Testis (tissue), 3 donors: ENCODE measurements around the gene GLRX. TPM values are rescaled to one million over a fixed set of nuclear protein-coding genes. Genes with fewer than 3 reads are reported as not detected.
"Not testable (repeated sequence)": the region's sequence is repeated elsewhere in the genome, so short reads cannot be mapped to it uniquely, and the experiment has no call there.

ENCODE experiments used
- DNase-seq: peaks from one replicate; pipeline ENCODE4 v3.0.0-alpha.2; 2019
- H3K27ac ChIP-seq, 2 donors: fragments of 200-600 bp; sonication (generic); one replicate each; pipeline ENCODE4 v1.5.1; 2019
- H3K27me3 ChIP-seq: fragments of 200-600 bp; sonication (generic); one replicate; pipeline ENCODE4 v1.5.1; 2019
- H3K36me3 ChIP-seq: fragments of 200-600 bp; sonication (generic); one replicate; pipeline ENCODE4 v1.5.1; 2017; ENCODE audit warnings: low read depth; ENCODE audit errors: missing control alignments
- H3K4me1 ChIP-seq: fragments of 200-600 bp; sonication (generic); one replicate; pipeline ENCODE4 v1.5.1; 2019
- H3K4me3 ChIP-seq, 2 donors: fragments of 200-600 bp; sonication (generic); one replicate each; pipeline ENCODE4 v1.5.1; 2017 to 2019
- H3K9me3 ChIP-seq: fragments of 200-600 bp; sonication (generic); one replicate; pipeline ENCODE4 v1.5.1; 2017
- CTCF ChIP-seq, 3 experiments: fragments of 450-650 bp in 2 of 3; fragments of 200-600 bp in 1 of 3; sonication (generic) in 1 of 3; IDR thresholded peaks; one replicate each; pipeline ENCODE4 v1.5.1; 2016 to 2019; ENCODE audit warnings: antibody characterized with exemption in 3 of 3, mild to moderate bottlenecking in 2 of 3, moderate library complexity in 1 of 3
- POLR2A ChIP-seq: fragments of 450-650 bp; IDR thresholded peaks from one replicate; pipeline ENCODE4 v1.6.1; 2017; ENCODE audit warnings: antibody characterized with exemption, mild to moderate bottlenecking, moderate library complexity
- WGBS, 2 donors: methylation state at CpG; one replicate each; pipeline ENCODE4 v1.1.5; 2018; 5-methylcytosine and 5-hydroxymethylcytosine counted together
- intact Hi-C: fragments of 100-400 bp; cut with DNase I; formaldehyde crosslinking; loops from one replicate; pipeline ENCODE4 v1.15.1; 2023; ENCODE audit warnings: low total_unique reads
- polyA plus RNA-seq: library from polyadenylated mRNA; stranded (reverse); fragments of 350-450 nt; fragmentation: Illumina TruSeq; extraction: RNeasy Lipid Tissue Mini Kit (QIAGEN cat#74804); gene quantifications from one replicate; pipeline ENCODE4 v1.2.3, GENCODE V29; 2014; ENCODE audit warnings: low read depth, low replicate concordance; ENCODE audit not compliant: insufficient read depth
- total RNA-seq, 2 donors: library from RNA; depleted of rRNA; stranded (reverse); fragments of >200 nt; gene quantifications; one replicate each; pipeline ENCODE4 v1.2.3, GENCODE V29; 2016

Gene GLRX
- total and polyA plus RNA-seq, 3 donors from 2014 or later = 4.5 to 15.0 (median 5.4) TPM

DNA sequence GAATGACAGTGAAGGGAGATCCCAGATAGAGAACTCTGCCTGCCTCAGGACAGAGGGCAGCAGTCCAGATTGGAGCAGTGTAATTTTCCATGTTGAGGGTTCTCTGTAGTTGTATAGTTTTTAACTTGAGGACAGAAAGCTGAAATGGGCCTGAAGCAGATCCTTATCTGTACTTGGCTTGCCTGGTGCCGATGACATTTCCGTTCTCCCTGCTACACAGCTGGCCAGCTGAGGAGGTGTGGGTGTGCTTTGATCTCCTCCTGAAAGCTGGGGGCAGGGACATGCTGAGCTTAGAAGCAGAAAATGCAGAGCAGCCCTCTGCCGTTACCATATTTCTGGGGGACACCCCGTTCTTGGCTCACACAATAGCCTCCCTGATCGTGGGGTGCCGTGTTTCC, 10.5 kb downstream of the GLRX start:
- Histone ChIP-seq H3K27me3 (no peaks in the 10 kb centered on the region), H3K4me3 (no peak overlapping the region), H3K9me3 (no peaks in the 10 kb centered on the region), H3K4me1 (peaks cover 11% of the 10 kb centered on the region), H3K36me3 (no peaks in the 10 kb centered on the region), H3K27ac (peak overlapping the region in 1 of 2 donors; percentile 42)
- WGBS, 2 donors = 28 to 55% methylated on average over 6 of the region's 6 CpGs
- DNase-seq = no peak
- intact Hi-C loops = no loop called here
- TF ChIP-seq CTCF (IDR thresholded peaks at IDR 0.05) (no peak), POLR2A (no peak)

DNA sequence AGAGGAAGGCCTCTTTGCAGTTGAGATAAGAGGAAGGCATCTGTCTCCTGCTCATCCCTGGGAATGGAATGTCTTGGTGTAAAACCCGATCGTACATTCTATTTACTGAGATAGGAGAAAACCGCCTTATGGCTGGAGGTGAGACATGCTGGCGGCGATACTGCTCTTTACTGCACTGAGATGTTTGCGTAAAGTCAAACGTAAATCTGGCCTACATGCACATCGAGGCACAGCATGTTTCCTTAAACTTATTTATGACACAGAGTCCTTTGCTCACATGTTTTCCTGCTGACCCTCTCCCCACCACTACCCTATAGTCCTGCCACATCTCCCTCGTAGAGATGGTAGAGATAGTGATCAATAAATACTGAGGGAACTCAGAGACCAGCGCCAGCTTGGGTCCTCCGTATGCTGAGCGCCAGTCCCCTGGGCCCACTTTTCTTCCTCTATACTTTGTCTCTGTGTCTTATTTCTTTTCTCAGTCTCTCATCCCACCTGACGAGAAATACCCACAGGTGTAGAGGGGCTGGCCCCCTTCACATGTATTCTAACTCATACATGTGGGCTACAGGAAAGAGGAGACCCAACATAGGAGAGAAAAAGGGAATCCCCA, 11.0 kb downstream of the GLRX start:
- intact Hi-C loops, H3K9me3 ChIP-seq, H3K36me3 ChIP-seq, H3K27me3 ChIP-seq, H3K4me3 ChIP-seq, DNase-seq: not testable (repeated sequence)
- H3K27ac ChIP-seq = peak overlapping the region in 1 of 2 donors; percentile 42
- peaks cover 11% of the 10 kb centered on the region for H3K4me1 ChIP-seq
- 68 to 69% methylated on average over 13 of the region's 13 CpGs for WGBS, 2 donors

DNA sequence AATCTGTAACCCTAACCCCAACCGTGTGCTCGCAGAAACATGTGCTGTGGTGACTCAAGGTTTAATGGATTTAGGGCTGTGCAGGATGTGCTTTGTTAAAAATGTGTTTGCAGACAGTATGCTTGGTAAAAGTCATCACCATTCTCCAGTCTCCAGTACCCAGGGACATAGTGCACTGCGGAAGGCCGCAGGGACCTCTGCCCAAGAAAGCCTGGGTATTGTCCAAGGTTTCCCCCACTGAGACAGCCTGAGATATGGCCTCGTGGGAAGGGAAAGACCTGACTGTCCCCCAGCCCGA, 11.5 kb downstream of the GLRX start:
- not testable (repeated sequence) for H3K27ac ChIP-seq
- WGBS, 2 donors = 45 to 57% methylated on average over 5 to 6 of the region's 6 CpGs

DNA sequence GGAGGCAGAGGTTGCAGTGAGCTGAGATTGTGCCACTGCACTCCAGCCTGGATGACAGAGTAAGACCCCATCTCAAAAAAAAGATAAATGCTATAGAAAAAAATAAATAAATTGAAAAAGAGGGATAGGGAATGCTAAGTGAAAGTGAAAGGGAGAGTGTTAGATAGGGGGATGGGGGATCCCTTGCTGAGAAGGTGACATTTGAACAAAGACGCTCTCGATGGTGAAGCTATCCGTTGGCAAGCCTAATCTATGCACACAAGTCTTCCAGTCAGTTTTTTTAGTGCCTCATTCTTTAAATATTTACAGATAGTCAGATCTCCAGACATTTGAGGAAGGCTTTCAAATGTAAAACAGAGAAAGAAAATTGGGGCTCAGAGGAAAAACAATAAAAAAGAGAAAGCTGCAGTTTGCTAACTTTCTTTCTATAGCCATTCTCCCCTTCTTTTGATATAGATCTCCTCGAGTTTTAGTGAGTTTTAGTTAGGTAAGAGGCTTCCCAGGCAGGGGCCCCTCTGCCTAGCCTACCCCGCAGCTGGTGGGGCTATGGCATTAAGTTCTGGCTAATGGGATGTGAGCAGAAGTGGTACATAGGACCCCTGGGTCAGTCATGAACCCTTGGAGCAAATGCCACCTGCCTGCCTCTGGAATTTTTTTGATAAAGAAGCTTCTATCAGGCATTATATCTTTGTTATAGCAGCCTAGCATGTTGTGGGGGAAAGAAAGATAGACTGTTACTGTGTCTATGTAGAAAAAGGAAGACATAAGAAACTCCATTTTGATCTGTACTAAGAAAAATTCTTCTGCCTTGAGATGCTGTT, 12.0 kb downstream of the GLRX start:
- Histone ChIP-seq H3K27me3 (no peaks in the 10 kb centered on the region), H3K27ac (peak overlapping the region in 1 of 2 donors; percentile 53), H3K36me3 (no peaks in the 10 kb centered on the region), H3K4me3 (no peak overlapping the region), H3K4me1 (peaks cover 11% of the 10 kb centered on the region), H3K9me3 (no peaks in the 10 kb centered on the region)
- WGBS, 2 donors = 55 to 75% methylated on average over 5 of the region's 5 CpGs
- intact Hi-C loops = no loop called here
- no peak for DNase-seq
- TF ChIP-seq CTCF (IDR thresholded peaks at IDR 0.05) = no peak
- TF ChIP-seq POLR2A = no peak

More for the DNA sequence above, 11.5 kb downstream of the GLRX start:
- H3K9me3 ChIP-seq, H3K36me3 ChIP-seq, H3K4me3 ChIP-seq, intact Hi-C loops, DNase-seq, H3K27me3 ChIP-seq: not testable (repeated sequence)
- H3K4me1 ChIP-seq = peaks cover 11% of the 10 kb centered on the region

DNA sequence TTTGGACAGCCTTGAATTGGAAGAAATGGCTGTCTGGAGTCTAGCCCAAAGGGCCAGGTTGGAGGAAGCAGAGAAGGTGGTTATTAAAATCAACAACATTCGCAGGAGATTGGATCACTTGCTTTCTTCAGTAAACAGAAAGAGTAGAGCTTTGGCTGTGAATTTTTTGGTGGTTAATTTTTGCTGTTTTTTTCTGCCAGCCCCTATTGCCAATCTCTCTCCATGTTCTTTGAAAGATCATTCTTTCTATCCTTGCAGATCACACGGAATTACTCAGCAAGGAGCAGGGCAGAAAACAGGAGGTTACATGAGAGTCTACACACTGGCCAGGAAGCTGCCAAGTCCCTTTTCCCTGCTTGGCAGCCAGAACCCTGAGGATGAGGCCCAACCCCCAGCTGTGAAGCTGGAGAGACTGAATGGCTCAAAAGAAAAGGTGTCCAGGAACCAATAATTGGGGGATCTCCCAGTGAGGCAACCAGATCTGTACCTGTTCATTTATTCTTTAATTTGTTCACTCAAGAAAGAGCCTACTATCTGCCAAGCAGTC, 13.0 kb downstream of the GLRX start:
- Histone ChIP-seq H3K27ac (peak overlapping the region; percentile 3 to 41), H3K4me1 (peaks cover 11% of the 10 kb centered on the region), H3K36me3 (no peaks in the 10 kb centered on the region), H3K27me3 (no peaks in the 10 kb centered on the region), H3K9me3 (no peaks in the 10 kb centered on the region), H3K4me3 (no peak overlapping the region)
- intact Hi-C loops = no loop called here
- WGBS, 2 donors = 44 to 52% methylated on average over 2 of the region's 2 CpGs
- TF ChIP-seq POLR2A = no peak
- no peak for DNase-seq

GRCh38 chr5:95808686-95809413, 13.7 kb downstream of the GLRX start:
- Histone ChIP-seq H3K9me3 (no peaks in the 10 kb centered on the region), H3K4me1 (peaks cover 11% of the 10 kb centered on the region), H3K27ac (peak overlapping the region; percentile 3 to 41), H3K36me3 (no peaks in the 10 kb centered on the region), H3K4me3 (no peak overlapping the region), H3K27me3 (no peaks in the 10 kb centered on the region)
- 39 to 41% methylated on average over 10 of the region's 10 CpGs for WGBS, 2 donors
- TF ChIP-seq CTCF (IDR thresholded peaks at IDR 0.05) = no peak
- TF ChIP-seq POLR2A = no peak
- DNase-seq = peak; percentile 81
- intact Hi-C loops = no loop called here
